C4-2B (cell line): Measurements from ENCODE around the gene SLC11A2.

ENCODE experiments used
- H3K27ac ChIP-seq: fragments of 450-650 bp; 2 replicates; pipeline ENCODE4 v1.5.1; 2017
- CTCF ChIP-seq: fragments of 450-650 bp; conservative IDR thresholded peaks from 2 replicates; pipeline ENCODE4 v1.5.1; 2017; ENCODE audit warnings: mild to moderate bottlenecking
- ZFX ChIP-seq: fragments of 450-650 bp; IDR thresholded peaks from 2 replicates; pipeline ENCODE4 v1.6.1; 2017

SLC11A2 gene

GRCh38 chr12:50990147-50990727 lies 35.9 kb downstream of the SLC11A2 start:
- TF ChIP-seq ZFX: no peak
- no peak for TF ChIP-seq CTCF
- no peak overlapping the region for H3K27ac ChIP-seq

- no peak for TF ChIP-seq CTCF
- no peak for TF ChIP-seq ZFX
- H3K27ac ChIP-seq: no peak overlapping the region
Measured at GRCh38 chr12:50988871-50989270, 37.3 kb downstream of the SLC11A2 start.

- no peak overlapping the region for H3K27ac ChIP-seq
- TF ChIP-seq ZFX (no peak), CTCF (no peak)
Measured at GRCh38 chr12:50988051-50988450, 38.1 kb downstream of the SLC11A2 start.

- TF ChIP-seq ZFX (no peak), CTCF (peak; percentile 62)
- no peak overlapping the region for H3K27ac ChIP-seq
Measured at GRCh38 chr12:50986966-50987737, 39.0 kb downstream of the SLC11A2 start.

GRCh38 chr12:50985322-50985721 lies 40.9 kb downstream of the SLC11A2 start:
- no peak for TF ChIP-seq ZFX
- no peak for TF ChIP-seq CTCF
- no peak overlapping the region for H3K27ac ChIP-seq

GRCh38 chr12:50984586-50985298 lies 41.4 kb downstream of the SLC11A2 start:
- no peak overlapping the region for H3K27ac ChIP-seq
- no peak for TF ChIP-seq ZFX
- no peak for TF ChIP-seq CTCF
